ENCODE data around the gene ACTN1. TPM values are rescaled to one million over a fixed set of nuclear protein-coding genes. Genes with fewer than 3 reads are reported as not detected.

ACTN1 gene
- polyA plus RNA-seq, 3 donors: 41.4 to 75.0 (median 69.4) TPM

GRCh38 chr14:68841016-68841809 lies 137.9 kb downstream of the ACTN1 start:
- Mint-ChIP-seq H3K9me3 (peaks cover 10 to 17% (median 11%) of the 10 kb centered on the region in 7 donors), H3K27me3 (ENCODE audit: low read depth in 3 of 3) (peaks cover 6 to 11% (median 8%) of the 10 kb centered on the region in 3 donors), H3K36me3 (peaks cover 3 to 10% of the 10 kb centered on the region in 2 donors), H3K27ac (no peak overlapping the region), H3K4me3 (no peak overlapping the region), H3K4me1 (peaks cover 9% of the 10 kb centered on the region)
- H3K4me2 ChIP-seq (replicated peaks; ENCODE audit: extremely low read depth, low read length, poor library complexity, severe bottlenecking): no peak overlapping the region
- intact Hi-C loops (cut with micrococcal nuclease): no loop called here
- no peaks in the 10 kb centered on the region for H3K27me3 ChIP-seq (ENCODE audit: control insufficient read depth in 2 of 2, insufficient read depth in 2 of 2, low read length in 2 of 2)
- no peak for DNase-seq
- no peak overlapping the region for H3K27ac ChIP-seq (ENCODE audit: low read depth in 1 of 2, low read length in 2 of 2)
- H3K9me3 ChIP-seq (replicated peaks in 1 of 2; ENCODE audit: control insufficient read depth in 1 of 2, insufficient read depth in 1 of 2, low read length in 2 of 2): peaks cover 5% of the 10 kb centered on the region in 2 donors
- H3K4me3 ChIP-seq (replicated peaks in 1 of 3; ENCODE audit: low read depth in 2 of 3, low read length in 3 of 3): no peak overlapping the region
- H2AFZ ChIP-seq (ENCODE audit: insufficient read depth, low read depth, low read length, poor library complexity, severe bottlenecking): no peak overlapping the region
- H3K36me3 ChIP-seq (replicated peaks in 1 of 2; ENCODE audit: control insufficient read depth in 1 of 2, insufficient read depth in 2 of 2, low read length in 2 of 2): no peaks in the 10 kb centered on the region
- no peaks in the 10 kb centered on the region for H4K20me1 ChIP-seq (ENCODE audit: insufficient read depth, low read length)
- H3K4me1 ChIP-seq (ENCODE audit: control insufficient read depth in 1 of 2, insufficient read depth in 2 of 2, low read length in 2 of 2): peaks cover 3 to 8% of the 10 kb centered on the region in 2 donors
- H3K79me2 ChIP-seq (ENCODE audit: insufficient read depth, low read length): no peaks in the 10 kb centered on the region
- TF ChIP-seq, protein P1, sequence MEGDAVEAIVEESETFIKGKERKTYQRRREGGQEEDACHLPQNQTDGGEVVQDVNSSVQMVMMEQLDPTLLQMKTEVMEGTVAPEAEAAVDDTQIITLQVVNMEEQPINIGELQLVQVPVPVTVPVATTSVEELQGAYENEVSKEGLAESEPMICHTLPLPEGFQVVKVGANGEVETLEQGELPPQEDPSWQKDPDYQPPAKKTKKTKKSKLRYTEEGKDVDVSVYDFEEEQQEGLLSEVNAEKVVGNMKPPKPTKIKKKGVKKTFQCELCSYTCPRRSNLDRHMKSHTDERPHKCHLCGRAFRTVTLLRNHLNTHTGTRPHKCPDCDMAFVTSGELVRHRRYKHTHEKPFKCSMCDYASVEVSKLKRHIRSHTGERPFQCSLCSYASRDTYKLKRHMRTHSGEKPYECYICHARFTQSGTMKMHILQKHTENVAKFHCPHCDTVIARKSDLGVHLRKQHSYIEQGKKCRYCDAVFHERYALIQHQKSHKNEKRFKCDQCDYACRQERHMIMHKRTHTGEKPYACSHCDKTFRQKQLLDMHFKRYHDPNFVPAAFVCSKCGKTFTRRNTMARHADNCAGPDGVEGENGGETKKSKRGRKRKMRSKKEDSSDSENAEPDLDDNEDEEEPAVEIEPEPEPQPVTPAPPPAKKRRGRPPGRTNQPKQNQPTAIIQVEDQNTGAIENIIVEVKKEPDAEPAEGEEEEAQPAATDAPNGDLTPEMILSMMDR (IDR thresholded peaks at IDR 0.05): no peak
- no peak overlapping the region for H3K9ac ChIP-seq (ENCODE audit: insufficient read depth, low read length, poor library complexity, severe bottlenecking)
- WGBS (ENCODE audit: insufficient coverage): no CpG with 5 or more reads among the region's 6 CpGs

GRCh38 chr14:68840454-68840853 lies 138.6 kb downstream of the ACTN1 start:
- intact Hi-C loops (cut with micrococcal nuclease): no loop called here
- WGBS (ENCODE audit: insufficient coverage): 88% methylated on average over 1 of the region's 2 CpGs
- Histone ChIP-seq H3K4me1 (ENCODE audit: control insufficient read depth in 1 of 2, insufficient read depth in 2 of 2, low read length in 2 of 2) (peaks cover 3 to 8% of the 10 kb centered on the region in 2 donors), H3K27me3 (ENCODE audit: control insufficient read depth in 2 of 2, insufficient read depth in 2 of 2, low read length in 2 of 2) (no peaks in the 10 kb centered on the region), H3K9me3 (replicated peaks in 1 of 2; ENCODE audit: control insufficient read depth in 1 of 2, insufficient read depth in 1 of 2, low read length in 2 of 2) (peaks cover 5 to 11% of the 10 kb centered on the region in 2 donors), H4K20me1 (ENCODE audit: insufficient read depth, low read length) (no peaks in the 10 kb centered on the region), H3K36me3 (replicated peaks in 1 of 2; ENCODE audit: control insufficient read depth in 1 of 2, insufficient read depth in 2 of 2, low read length in 2 of 2) (no peaks in the 10 kb centered on the region), H2AFZ (ENCODE audit: insufficient read depth, low read depth, low read length, poor library complexity, severe bottlenecking) (no peak overlapping the region), H3K4me2 (replicated peaks; ENCODE audit: extremely low read depth, low read length, poor library complexity, severe bottlenecking) (no peak overlapping the region), H3K9ac (ENCODE audit: insufficient read depth, low read length, poor library complexity, severe bottlenecking) (no peak overlapping the region), H3K4me3 (replicated peaks in 1 of 3; ENCODE audit: low read depth in 2 of 3, low read length in 3 of 3) (no peak overlapping the region), H3K27ac (ENCODE audit: low read depth in 1 of 2, low read length in 2 of 2) (no peak overlapping the region), H3K79me2 (ENCODE audit: insufficient read depth, low read length) (no peaks in the 10 kb centered on the region)
- Mint-ChIP-seq H3K36me3 (peaks cover 3 to 16% of the 10 kb centered on the region in 2 donors), H3K4me3 (no peak overlapping the region), H3K27me3 (ENCODE audit: low read depth in 3 of 3) (peaks cover 6 to 9% (median 8%) of the 10 kb centered on the region in 3 donors), H3K9me3 (peaks cover 14 to 24% (median 18%) of the 10 kb centered on the region in 7 donors), H3K27ac (no peak overlapping the region), H3K4me1 (peaks cover 9% of the 10 kb centered on the region)
- DNase-seq: no peak
- TF ChIP-seq, protein P1 (IDR thresholded peaks at IDR 0.05): no peak

Data from CD14-positive monocyte (primary cell).